GM21515 (cell line): ENCODE results near the gene APOBEC4.

ENCODE experiments used
- ATAC-seq: cut with Tn5 transposase; IDR thresholded peaks from one replicate; pipeline ENCODE4 v1.9.1; 2021; ENCODE audit not compliant: unreplicated experiment

The APOBEC4 gene

DNA sequence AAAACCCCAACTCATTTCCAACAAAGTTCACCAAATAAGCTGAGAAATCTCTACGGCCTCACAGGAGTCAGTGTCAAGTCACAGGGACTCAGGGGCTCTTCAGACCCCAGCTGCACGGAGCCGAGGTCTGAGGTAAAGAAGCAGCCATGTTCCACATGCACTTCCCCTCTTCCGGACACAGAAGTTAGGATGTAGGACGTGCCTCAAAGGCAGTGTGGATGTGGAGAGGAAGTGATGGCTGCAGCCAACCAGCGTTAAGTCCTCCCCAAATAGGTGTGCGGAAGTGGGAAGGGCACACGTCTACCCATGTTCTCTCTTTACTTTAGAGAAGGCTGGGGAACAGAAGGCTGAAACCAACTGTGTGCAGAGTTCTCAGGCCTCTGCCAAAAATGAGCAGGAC, 48.3 kb downstream of the APOBEC4 start:
- peak; percentile 17 for ATAC-seq

GRCh38 chr1:183604038-183604808, 48.9 kb downstream of the APOBEC4 start:
- ATAC-seq = peak; percentile 38

DNA sequence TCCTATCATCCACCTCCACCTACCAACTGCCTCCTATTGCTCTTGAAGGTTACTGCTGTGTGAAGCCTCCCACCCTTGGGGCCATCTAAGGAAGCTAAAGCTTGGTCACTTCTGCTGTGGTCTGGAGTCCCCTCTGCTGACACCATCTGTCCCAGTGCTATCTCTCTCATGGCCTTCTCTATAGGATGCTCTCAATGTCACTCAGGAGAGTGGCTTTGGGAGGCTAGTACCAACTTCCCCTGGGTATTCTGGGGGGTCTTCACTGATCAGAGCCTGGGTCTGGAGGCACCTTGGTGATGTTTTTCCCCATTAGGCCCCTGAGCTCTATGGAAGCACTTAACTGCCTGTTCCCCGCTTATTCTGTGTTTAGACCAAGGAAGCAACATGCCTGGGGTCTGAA, 50.6 kb downstream of the APOBEC4 start:
- no peak for ATAC-seq

DNA sequence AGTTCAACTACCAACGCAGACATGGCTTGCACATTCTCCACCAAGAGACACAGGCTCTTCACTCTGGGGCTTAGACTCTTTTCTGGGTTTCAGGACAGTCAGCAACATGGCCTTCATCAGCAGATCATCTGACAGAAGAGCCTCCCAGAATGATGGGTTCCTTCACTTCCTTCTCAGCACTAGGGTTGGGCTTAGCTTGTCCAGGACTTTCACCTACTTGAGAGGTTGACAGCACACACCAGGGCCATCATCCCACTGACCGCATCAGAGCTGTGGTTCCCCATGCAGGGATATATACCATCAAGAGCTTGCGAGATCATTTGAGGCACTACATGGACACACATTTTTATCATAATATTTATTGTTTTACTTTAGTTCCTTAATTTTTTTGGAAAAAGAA, 52.5 kb downstream of the APOBEC4 start:
- ATAC-seq = no peak

DNA sequence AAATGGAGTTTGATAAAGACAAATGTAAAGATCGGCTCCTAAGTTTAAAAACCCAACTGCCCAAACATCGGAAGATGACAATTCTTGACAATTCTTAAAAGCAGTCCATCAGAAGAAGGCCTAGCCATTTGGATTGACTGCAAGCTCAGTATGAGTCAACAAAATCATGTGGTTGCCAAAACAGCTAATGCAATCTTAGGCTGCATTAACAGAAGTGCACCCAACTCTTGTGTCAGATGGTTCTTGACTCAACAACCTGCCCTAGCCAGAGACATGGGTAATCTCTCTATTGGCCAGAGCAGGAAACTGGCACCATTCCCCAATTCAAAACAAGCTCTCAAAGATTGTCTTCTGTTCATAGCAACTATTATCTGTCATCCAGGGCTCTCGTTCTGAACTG, 53.0 kb downstream of the APOBEC4 start:
- no peak for ATAC-seq

GRCh38 chr1:183598386-183598785, 54.7 kb downstream of the APOBEC4 start:
- peak; percentile 70 for ATAC-seq

DNA sequence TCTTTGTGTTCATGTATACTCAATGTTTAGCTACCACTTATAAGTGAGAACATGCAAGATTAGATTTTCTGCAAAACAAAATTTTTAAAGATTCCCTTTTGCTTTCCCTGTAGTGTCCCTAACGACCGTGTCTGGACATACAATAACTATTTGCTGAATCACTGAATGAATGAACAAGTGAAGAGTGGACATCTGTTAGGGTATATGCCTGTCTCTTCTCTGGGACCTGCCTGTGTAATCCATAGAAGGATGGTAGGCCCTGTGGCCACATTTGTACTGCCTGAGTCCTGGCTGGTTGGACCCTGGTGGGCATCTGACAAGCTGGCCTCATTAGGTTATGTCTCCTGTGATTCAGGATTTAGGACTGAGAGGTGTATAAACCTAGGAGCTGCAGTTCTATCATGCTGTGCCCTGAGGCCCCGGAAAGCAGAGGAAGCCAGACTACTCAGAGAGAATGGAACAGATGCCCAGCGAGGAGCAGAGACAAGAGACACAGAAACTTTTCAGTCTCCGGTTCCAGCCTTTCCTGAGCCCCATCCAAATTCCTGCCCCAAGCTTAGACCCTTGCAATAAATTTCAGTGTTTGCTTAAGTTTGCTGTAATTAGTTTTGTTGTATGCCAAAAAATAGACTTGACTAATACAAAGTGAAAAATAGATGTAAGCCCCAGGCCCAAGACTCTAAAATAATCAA, 55.3 kb downstream of the APOBEC4 start:
- no peak for ATAC-seq

GRCh38 chr1:183596500-183596899, 56.6 kb downstream of the APOBEC4 start:
- ATAC-seq = no peak
